IPS-18a (cell line): Measurements from ENCODE around the gene COL5A1.

Experiments used
- H3K27ac ChIP-seq: one replicate; pipeline ENCODE4 v1.5.1; 2013; ENCODE audit warnings: low read length
- H3K27me3 ChIP-seq: one replicate; pipeline ENCODE4 v1.6.1; 2013; ENCODE audit warnings: mild to moderate bottlenecking, low read length; ENCODE audit not compliant: control insufficient read depth, insufficient read depth
- H3K36me3 ChIP-seq: one replicate; pipeline ENCODE4 v1.6.1; 2013; ENCODE audit warnings: low read depth, low read length; ENCODE audit not compliant: control insufficient read depth
- H3K4me1 ChIP-seq: one replicate; pipeline ENCODE4 v1.6.1; 2013; ENCODE audit warnings: low read depth, low read length; ENCODE audit not compliant: control insufficient read depth
- H3K4me3 ChIP-seq: one replicate; pipeline ENCODE4 v1.5.1; 2013; ENCODE audit warnings: low read length
- H3K9ac ChIP-seq: one replicate; pipeline ENCODE4 v1.6.1; 2013; ENCODE audit warnings: mild to moderate bottlenecking, low read length, moderate library complexity
- H3K9me3 ChIP-seq: one replicate; pipeline ENCODE4 v1.6.1; 2013; ENCODE audit warnings: low read depth, low read length; ENCODE audit not compliant: control insufficient read depth

COL5A1 gene

DNA sequence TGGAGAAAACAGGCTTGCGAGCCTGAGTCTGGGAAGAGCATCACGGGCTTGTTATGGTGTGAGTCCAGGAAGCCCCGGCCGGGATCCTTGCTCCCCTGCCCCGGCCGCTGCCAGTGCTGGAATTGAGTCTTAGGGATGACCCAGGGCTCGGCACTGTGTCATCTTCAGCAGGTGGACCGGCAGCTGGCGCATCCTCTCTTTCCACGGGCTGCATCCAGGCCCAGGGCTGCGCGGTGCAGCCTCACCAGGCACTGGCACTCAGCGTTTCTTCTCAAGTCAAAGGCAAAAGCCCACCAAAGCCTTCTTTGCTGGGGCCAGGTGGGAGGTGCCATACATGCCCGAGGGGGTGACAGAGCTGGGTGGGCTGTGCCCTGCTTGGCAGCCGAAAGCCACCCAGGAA, 46.6 kb downstream of the COL5A1 start:
- H3K4me3 ChIP-seq = no peak overlapping the region
- no peaks in the 10 kb centered on the region for H3K4me1 ChIP-seq
- H3K27me3 ChIP-seq = no peaks in the 10 kb centered on the region
- no peak overlapping the region for H3K27ac ChIP-seq
- no peak overlapping the region for H3K9ac ChIP-seq
- no peaks in the 10 kb centered on the region for H3K36me3 ChIP-seq
- H3K9me3 ChIP-seq = peaks cover 5% of the 10 kb centered on the region

DNA sequence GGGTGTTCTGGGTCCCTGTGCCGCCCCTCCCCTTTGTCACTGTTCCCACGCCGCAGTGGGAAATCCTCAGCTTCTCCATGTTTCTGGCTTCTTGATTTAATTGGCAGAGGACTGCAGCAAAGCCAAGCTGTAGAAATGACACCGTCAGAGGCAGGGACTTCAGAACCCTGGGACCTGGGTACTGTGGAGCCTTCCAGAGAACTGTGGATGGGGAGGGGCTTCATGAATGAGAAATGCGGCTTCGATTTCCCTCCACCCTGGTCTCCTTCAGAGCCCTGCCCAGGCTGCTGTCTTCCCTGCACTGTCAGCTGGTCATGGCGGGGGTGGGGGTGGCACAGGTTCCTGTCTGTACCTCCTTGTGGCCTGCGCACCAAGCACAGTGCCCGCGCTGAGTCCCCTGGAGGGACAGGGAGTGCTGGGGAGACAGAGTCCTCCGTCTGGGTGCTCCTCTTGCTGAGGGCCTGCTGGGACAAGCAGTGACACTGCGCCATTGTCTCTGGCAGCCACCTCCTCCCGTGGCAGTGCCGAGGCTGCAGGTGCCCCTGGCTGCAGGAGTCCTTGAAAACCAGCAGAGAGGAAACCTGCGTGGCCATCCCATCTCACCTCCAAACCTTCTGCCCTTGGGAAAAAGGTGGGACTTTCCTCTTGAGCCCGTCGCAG, 47.2 kb downstream of the COL5A1 start:
- Histone ChIP-seq H3K9me3 (peaks cover 5% of the 10 kb centered on the region), H3K9ac (no peak overlapping the region), H3K27me3 (no peaks in the 10 kb centered on the region), H3K4me1 (no peaks in the 10 kb centered on the region), H3K4me3 (no peak overlapping the region), H3K36me3 (no peaks in the 10 kb centered on the region), H3K27ac (no peak overlapping the region)

DNA sequence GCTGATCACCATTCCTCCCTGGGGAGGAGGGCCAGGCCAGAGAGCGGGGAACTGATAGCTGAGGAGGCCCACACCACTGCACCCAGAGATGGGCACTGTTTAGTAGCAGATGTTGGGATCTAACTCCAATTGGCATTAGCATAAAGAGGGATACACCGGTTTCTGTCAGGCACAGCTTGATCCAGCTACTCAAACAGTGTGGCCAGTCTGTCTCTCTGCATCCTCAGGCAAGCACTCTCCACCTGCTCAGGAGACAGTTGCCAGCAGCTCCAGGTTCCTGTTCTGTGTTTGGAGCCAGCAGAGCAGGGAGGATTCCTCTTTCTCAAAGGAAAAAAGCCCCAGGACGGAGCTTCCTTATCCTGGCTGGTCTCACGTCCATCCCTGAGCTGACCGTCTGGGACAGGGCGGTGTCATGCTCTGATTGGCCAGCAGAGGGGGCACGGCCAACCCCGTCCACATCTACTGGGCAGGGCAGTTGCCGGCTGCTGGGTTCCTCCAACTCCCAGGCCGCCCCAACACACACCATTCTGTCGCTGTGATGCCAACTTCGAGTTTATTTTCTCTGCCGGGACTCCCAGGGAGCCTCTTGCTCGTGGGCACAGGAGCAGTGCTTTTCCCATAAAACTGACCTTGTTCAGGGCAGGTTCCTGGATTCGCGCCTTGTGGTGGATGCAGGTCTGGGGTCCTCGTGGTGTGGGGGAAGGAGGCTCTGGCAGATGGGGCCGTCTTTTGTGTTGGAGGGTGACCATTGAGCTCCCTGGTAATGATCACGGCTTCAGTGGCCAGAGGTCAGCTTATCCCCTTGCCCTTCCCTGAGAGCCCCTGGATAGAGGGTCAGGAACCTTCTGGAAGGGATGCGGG, 47.9 kb downstream of the COL5A1 start:
- Histone ChIP-seq H3K4me3 (no peak overlapping the region), H3K9ac (no peak overlapping the region), H3K27me3 (no peaks in the 10 kb centered on the region), H3K36me3 (no peaks in the 10 kb centered on the region), H3K4me1 (no peaks in the 10 kb centered on the region), H3K9me3 (peaks cover 5% of the 10 kb centered on the region), H3K27ac (no peak overlapping the region)

DNA sequence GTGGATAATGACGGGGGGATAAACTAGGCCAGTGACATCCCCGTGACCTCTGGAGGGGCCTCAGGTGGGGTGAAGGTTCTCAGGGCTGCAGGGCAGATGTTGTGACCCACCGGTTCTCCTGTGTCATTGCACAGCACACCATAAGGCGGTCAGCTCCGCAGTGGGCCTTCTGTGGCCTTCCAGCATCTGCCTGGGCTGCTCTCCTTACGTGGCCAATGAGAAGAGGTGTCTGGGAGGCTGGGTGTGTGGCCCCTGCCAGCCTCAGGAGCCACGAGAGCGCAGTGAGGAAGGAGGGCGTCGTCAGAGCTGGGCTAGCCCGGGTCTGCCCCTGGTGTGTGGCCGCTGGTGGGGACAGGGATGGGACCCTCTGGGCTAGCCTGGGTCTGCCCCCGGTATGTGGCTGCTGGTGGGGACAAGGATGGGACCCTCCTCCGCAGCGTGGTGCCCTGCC, 48.7 kb downstream of the COL5A1 start:
- Histone ChIP-seq H3K9ac (no peak overlapping the region), H3K9me3 (peaks cover 2% of the 10 kb centered on the region), H3K36me3 (no peaks in the 10 kb centered on the region), H3K27ac (no peak overlapping the region), H3K4me3 (no peak overlapping the region), H3K27me3 (no peaks in the 10 kb centered on the region), H3K4me1 (no peaks in the 10 kb centered on the region)

DNA sequence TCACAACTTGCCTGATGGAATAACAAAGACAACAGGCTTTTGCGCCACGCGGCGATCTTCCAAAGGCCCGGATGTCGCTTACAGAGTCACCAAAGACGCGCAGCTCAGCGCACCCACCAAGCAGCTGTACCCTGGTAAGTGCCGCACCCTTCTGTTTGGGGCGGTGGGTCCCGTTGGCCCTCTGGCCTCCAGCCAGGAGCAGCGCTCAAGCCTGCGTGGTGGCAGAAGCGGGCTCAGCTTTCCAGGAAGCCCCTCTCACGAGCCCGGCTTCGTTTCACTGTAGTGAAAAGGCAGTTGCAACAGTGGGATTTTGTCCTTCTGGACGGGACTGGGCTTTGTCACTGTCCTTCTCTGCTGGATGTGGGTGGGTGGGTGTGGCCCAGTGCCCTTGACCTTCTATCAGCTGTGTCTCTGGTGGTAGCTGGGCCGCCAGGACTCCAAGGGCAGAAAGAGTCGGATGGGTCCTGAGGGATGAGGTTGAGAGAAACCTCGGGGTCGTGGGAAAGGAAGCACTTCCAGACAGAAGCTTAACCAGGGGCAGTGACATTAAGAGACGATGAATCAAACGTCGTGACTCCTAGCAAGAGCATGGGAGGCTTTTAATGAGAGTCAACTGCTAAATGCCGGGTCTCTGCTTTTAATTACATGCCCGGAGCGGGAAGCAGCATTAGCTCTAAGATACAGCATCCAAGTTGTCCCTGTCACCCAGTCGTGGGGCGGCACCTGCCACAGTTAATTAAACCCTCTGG, 49.5 kb downstream of the COL5A1 start:
- no peaks in the 10 kb centered on the region for H3K36me3 ChIP-seq
- no peaks in the 10 kb centered on the region for H3K9me3 ChIP-seq
- no peak overlapping the region for H3K27ac ChIP-seq
- no peaks in the 10 kb centered on the region for H3K4me1 ChIP-seq
- H3K4me3 ChIP-seq = no peak overlapping the region
- H3K27me3 ChIP-seq = no peaks in the 10 kb centered on the region
- no peak overlapping the region for H3K9ac ChIP-seq

DNA sequence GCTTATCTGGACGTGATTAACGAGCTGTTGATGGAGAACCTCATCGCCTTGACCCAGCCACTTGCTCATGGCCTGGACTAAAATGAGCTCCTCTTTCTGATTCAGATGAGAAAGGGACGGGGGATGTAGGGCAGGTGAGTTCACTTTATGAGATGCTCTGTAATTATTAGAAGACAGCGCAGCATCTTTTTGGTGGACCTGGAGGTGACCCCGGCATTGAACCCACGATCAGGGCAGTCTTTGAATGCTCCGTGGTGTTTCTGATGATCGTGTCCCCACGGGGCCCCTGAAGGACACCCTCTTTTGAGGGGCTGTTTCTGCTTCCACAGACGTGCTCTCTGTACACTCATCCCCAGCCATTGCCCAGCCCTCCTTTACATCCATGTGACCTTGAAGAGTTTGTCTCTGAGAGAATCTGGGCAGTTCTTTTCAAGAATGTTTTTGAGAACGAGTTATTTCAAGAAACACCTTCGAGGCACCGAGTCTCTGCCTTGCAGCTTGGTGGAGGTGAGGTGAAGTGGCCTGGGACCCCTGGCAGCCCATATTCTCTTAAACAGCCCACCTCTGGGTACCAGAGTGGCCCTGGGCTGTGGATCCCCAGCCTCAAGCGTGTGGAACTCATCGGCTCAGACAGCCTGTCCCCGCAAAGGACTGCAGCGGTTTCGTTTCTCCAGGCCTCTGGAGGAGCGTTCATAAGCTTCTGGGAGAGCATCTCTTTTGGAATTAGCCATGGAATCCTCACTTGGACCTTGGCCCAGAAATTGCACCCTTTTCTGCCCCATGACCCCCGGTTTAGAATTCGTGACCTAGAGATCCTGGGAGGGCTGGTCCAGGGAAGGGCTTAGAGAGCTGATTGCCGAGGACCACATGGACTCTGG, 50.3 kb downstream of the COL5A1 start:
- Histone ChIP-seq H3K36me3 (no peaks in the 10 kb centered on the region), H3K27me3 (no peaks in the 10 kb centered on the region), H3K4me1 (no peaks in the 10 kb centered on the region), H3K27ac (no peak overlapping the region), H3K9ac (no peak overlapping the region), H3K4me3 (no peak overlapping the region), H3K9me3 (no peaks in the 10 kb centered on the region)

DNA sequence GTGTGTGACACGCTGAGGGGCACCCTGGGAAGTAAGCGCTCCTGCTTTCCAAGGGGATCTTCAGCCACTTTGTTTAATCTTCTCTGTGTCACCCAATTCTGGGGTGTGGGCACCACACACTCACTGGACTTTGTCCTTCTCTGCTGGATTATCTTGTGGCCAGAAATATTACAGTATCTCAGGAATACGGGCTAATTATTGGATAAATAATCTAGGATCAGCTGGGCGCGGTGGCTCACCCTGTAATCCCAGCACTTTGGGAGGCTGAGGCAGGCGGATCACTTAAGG, 50.9 kb downstream of the COL5A1 start:
- H3K9ac ChIP-seq = no peak overlapping the region

DNA sequence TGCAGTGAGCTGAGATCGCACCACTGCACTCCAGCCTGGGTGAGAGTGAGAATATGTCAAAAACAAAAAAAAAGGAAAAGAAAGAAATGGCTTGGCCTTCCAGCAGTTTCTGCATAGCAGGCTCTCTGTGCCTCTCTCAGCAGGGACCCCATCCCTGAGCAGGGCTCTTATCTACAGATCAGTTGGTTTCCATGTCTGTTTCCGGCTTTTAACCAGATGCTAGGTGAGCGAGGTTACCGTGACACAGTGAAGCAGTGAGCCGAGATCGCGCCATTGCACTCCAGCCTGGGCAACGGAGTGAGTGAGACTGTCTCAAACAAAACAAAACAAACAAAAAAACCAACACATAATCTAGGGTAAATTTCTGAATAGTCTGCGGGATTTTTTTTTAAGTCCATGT, 51.4 kb downstream of the COL5A1 start:
- Histone ChIP-seq H3K27me3 (no peaks in the 10 kb centered on the region), H3K4me3 (no peak overlapping the region), H3K9ac (no peak overlapping the region)

More for the DNA sequence above, 50.9 kb downstream of the COL5A1 start:
- Histone ChIP-seq H3K4me3 (no peak overlapping the region), H3K27me3 (no peaks in the 10 kb centered on the region), H3K36me3 (no peaks in the 10 kb centered on the region), H3K27ac (no peak overlapping the region), H3K9me3 (no peaks in the 10 kb centered on the region), H3K4me1 (no peaks in the 10 kb centered on the region)

DNA sequence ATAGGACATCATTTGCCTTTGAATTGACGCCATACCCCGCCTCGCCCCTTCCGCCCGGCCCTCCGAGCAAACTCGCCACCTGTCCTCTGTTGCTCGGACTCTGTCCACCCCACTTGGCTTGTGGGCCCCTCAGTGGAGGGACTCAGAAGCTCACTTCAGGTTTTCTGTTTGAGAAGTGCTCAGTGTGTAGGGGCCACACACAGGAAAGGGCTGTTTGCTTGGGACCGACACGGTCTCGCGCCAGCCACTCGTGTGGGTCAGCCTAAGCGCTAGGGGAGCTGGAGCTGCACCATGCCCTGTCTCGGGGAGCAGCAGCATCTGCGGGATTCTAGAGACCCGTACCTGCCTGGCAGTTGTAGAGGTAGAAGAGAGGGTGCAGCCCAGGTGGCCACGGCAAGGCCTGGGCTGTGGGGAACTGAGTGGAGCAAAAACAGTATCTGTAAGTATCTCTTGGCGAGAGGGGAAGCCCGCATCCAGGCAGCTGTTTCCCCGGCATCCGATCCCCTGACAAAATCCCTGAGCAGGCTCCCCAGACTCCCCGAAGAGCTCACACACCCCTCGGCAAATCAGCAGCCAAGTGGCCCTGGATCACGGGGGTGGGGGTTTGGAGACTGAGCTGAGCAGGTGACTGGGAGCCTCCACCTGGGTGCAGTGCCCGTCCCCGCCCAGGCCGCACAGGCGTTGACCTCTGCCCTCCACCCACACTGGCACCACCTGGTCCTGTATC, 52.2 kb downstream of the COL5A1 start:
- Histone ChIP-seq H3K9ac (no peak overlapping the region), H3K27me3 (no peaks in the 10 kb centered on the region), H3K36me3 (no peaks in the 10 kb centered on the region), H3K4me3 (no peak overlapping the region), H3K9me3 (no peaks in the 10 kb centered on the region), H3K27ac (no peak overlapping the region), H3K4me1 (no peaks in the 10 kb centered on the region)

More for the DNA sequence above, 51.4 kb downstream of the COL5A1 start:
- H3K4me1 ChIP-seq = no peaks in the 10 kb centered on the region
- no peak overlapping the region for H3K27ac ChIP-seq
- H3K36me3 ChIP-seq = no peaks in the 10 kb centered on the region
- H3K9me3 ChIP-seq = no peaks in the 10 kb centered on the region

DNA sequence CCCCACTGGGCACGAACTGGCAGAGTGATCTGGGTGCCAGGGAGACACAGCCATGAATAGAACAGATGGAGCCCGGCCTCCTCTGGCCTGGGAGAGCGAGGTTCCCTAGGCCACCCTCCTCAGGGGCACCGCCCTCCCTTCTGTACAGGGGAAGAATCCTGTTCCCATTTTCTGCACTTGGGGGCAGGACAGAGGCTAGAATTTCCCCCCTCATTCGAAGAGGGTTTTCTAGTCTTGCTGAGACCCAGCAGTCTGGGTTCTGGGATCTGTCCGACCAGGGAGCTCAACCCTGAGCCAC, 52.7 kb downstream of the COL5A1 start:
- H3K9me3 ChIP-seq = no peaks in the 10 kb centered on the region
- H3K9ac ChIP-seq = no peak overlapping the region
- H3K27me3 ChIP-seq = no peaks in the 10 kb centered on the region
- no peak overlapping the region for H3K27ac ChIP-seq
- H3K4me3 ChIP-seq = no peak overlapping the region
- no peaks in the 10 kb centered on the region for H3K36me3 ChIP-seq
- H3K4me1 ChIP-seq = no peaks in the 10 kb centered on the region

DNA sequence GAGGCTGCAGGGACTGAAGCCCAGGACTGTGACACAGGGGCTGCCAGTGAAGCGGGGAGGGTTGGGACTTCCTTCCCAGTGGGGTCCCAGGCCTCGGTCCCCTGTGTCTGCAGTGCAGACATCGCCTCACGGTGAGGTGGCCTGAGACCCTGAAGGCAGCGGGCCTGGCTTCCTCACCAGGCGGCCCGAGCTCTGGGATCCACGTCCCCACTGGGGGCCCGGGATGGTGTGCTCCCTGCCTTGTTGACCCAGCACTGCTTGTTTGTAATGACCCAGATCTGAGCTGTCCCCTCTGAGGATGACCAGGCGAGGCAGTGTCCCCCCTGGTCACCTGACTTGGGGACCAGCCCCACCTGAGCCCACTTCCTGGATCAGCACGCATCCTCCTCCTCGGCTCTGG, 53.1 kb downstream of the COL5A1 start:
- no peaks in the 10 kb centered on the region for H3K36me3 ChIP-seq
- no peaks in the 10 kb centered on the region for H3K4me1 ChIP-seq
- no peaks in the 10 kb centered on the region for H3K27me3 ChIP-seq
- H3K4me3 ChIP-seq = no peak overlapping the region
- no peaks in the 10 kb centered on the region for H3K9me3 ChIP-seq
- no peak overlapping the region for H3K27ac ChIP-seq
- no peak overlapping the region for H3K9ac ChIP-seq
